Measurements from ENCODE around the gene CSGALNACT2.
"Not testable (repeated sequence)": the region's sequence is repeated elsewhere in the genome, so short reads cannot be mapped to it uniquely, and the experiment has no call there.

CSGALNACT2 gene

DNA sequence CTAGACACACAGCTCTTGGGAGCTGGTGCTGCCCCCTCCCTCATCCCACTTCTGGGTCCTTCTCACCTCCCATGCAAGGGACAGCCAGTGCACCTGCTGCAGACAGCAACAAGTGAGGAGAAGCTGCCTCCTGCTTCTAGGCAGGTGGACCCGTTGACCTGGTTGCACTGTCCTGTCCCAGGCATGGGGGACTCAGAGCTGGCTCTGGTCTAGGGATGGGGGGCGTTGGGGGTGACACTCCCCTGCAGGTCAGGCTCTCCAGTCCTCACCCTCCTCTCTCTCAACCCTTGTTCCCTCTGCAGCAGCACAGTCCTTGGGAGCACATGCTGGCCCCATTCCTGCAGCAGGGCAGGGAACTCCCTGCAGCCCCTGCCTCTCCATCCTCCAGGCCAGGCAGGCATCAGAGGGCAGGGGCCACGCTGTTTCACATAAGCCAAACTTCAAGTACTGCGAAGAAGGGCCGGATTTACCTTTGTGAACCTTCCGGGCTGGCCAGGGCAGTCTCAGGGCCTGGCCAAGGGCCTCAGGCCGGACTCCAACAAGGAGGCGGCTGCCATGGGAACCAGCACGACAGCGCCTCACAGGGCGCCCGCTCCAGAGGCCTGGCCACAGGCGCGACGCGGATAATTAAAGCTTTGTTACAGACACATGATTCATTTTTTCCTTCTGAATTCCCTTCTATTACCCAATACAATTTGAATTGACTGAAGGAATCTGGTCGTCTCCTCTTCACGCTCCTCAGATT lies 80.1 kb downstream of the CSGALNACT2 start:
- no peak for DNase-seq

DNA sequence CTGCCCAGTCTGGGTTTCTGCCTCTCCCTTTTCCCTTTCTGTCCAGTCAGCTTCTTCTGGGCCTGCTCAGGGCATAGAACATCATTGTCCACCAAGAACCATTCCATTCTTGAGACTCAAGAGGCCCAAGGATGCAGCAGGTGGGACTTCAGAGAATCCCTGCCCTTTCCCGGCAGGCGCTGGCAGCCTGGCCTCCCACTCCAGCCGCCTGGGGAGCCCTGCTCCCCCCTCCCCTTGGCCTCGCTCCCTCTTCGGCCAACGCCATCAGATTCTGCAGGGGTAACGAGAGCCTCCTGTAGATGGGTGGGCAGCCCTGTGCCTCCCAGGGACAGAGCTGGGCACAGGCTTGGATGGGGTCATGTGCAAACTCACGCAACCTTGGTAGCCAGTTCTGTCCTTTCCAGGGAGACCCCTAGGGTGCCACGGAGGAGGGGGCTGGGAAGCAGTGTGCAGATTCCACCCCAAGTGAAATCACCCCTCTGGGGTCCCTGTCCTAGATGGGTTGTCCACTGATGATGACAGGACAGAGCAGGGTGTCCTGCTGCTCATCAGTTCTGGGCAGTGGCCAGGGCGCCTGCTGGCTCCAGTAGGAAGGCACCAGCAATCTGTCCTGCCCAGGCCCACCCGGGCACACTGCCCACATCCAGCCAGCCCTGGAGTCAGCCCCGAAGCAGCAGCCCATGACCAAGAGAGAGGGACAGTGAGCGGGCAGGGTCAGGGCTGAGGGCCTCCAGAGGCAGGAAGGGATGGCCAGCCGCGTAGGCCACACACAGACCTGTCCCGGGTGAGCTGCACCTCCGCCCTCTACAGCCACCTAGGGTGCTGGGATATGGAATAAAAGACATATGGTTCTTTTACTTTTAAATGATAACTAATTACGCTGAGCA lies 80.9 kb downstream of the CSGALNACT2 start:
- DNase-seq = no peak

DNA sequence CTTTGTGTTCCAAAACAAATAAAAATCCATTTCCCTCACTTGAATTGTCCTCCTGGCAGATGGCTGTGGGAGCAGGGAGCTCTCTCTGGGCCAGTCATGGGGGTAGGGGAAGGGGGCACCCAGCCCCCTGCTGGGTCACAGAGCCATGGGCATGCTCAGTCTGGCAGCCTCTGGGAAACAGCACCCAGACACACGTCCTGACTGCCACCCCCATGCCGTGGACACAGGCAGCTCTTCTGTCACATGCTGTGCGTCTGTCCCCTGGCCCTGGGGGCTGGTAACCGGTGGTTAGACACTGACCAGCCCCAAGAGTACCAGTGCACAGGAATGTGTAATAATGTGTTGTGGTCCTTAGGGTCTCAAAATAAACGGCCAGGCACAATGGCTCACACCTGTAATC lies 81.6 kb downstream of the CSGALNACT2 start:
- DNase-seq = no peak

DNA sequence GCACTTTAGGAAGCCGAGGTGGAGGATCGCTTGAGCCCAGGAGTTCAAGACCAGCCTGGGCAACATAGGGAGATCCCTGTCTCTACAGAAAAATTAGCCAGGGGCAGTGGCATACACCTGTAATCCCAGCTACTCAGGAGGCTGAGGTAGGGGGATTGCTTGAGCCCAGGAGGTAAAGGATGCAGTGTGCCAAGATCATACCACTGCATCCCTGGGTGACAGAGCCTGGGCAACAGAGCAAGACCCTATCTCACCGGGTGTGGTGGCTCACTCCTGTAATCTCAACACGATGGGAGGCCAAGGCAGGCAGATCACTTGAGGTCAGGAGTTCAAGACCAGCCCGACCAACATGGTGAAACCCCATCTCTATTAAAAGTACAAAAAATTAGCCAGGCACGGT lies 82.0 kb downstream of the CSGALNACT2 start:
- DNase-seq = not testable (repeated sequence)

DNA sequence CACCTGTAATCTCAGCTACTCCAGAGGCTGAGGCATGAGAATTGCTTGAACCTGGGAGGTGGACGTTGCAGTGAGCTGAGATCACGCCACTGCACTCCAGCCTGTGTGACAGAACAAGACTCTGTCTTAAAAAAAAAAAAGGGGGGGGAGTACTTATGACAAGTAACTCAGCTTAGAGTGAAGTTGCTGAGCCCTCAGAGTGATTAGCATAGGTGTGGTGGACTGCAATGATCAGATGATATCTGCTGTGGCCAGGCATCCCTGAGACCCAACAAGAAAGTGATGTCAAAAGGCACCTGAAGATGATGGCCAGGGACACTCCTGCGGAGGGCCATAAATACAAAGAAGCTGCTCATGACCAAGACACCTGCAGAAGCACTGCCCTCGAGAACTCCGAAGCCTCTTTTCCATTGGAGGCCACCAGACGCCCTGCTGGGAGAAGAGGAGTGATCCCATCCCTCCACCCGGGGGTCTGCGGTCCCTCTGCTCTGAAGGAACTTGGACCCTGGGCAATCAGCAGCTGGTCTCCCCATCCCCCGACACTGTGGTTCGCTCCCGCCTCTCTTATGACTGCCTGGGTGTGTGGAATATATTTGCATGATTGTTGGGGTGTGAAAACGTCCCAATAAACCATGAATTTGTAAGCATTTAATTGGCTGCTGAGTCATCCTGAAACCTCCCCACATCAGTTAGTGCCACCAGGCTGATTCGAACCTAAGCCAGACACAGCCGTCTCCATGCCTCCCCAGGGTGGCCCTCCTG lies 82.6 kb downstream of the CSGALNACT2 start:
- DNase-seq = peak; percentile 42

DNA sequence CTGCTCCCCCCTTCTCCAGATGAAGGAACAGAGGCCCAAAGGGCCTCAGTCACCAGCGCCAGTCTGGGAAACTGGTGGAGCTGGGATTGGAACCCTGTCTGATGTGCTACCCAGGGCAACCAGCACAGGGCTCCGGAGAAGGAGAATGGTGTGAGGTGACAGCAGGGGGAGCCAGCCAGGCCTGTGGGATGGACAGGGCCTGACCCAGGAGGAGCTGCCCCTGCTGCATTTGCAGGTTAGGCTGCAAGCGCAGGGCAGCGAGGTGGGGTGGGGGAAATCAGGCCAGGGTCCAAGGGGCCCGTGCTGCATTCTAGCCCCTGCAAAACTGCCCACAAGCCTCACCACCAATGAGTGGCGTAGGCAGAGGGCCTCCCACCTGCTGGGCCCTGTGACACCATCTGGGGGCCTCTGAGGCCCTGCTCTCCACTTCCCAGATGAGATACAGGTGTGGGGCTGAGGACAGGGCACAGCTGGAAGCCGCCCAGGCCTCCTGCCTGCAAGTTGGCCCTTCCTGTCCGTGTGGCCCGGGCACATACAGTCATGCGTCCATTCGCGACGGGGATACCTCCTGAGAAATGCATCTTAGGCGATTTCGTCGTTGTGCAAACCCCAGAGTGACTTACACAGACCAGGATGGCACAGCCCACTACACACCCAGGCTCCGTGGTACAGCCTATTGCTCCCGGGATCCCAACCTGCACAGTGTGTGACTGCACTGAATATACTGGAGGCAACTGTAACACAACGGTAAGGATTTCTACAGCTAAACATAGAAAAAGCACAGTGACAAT lies 83.4 kb downstream of the CSGALNACT2 start:
- DNase-seq = no peak

DNA sequence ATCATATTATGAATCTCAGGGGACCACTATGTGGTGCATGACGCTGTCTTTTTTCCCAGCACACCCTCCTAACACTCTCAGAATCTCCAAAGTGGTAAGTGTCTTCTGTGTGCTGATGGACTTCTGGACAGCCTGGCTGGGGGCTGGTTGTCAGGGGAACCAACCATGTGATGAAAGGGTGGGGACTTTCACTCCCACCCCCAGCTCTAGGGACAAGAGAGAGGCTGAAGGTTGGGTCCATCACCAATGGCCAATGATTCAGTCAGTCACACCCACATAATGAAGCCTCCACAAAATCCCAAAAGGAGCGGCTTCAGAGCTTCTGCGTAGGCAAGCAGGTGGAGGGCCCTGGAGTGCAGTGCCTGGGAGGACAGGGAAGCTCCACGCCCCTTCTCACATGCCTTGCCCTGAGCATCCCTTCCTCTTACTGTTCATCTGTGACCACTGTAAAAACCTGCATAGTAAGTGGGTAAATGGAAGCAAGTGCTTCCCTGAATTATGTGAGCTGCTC lies 84.0 kb downstream of the CSGALNACT2 start:
- no peak for DNase-seq

DNA sequence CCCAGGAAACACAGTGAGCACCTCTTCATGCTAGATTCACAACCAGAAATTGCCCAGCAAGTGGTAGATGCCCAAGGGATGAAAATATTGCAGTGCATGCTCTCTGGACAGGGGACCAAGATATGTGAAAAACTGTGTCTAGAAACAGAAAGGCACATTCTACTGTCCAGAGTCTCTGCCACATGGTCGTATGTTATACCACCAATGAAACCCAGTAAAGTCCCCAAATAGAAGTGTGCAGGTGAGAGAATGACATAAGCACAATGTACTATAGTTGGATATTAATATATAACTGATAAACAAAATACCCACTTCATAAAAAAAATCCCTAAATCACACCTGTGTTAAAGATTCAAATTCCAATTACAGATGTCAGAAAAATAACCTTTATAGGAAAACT lies 84.8 kb downstream of the CSGALNACT2 start:
- no peak for DNase-seq

DNA sequence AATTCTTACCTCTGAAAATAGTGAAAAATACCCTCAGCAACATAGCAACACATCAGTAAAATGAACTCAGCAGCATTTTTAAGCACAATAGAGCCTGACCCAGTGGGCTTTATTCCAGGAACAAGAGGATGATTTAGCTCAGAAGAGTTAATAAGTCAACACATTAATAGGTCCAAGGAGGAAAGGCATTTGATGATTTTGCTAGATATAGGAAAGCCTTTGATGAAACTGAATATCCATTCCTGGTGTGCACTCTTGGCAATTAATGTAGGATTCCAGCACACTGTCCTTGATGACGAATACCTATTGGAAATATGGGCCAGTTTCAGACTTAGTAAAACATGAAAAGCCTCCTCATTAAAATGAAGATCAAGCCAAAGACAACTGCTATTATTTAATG lies 86.1 kb downstream of the CSGALNACT2 start:
- no peak for DNase-seq

DNA sequence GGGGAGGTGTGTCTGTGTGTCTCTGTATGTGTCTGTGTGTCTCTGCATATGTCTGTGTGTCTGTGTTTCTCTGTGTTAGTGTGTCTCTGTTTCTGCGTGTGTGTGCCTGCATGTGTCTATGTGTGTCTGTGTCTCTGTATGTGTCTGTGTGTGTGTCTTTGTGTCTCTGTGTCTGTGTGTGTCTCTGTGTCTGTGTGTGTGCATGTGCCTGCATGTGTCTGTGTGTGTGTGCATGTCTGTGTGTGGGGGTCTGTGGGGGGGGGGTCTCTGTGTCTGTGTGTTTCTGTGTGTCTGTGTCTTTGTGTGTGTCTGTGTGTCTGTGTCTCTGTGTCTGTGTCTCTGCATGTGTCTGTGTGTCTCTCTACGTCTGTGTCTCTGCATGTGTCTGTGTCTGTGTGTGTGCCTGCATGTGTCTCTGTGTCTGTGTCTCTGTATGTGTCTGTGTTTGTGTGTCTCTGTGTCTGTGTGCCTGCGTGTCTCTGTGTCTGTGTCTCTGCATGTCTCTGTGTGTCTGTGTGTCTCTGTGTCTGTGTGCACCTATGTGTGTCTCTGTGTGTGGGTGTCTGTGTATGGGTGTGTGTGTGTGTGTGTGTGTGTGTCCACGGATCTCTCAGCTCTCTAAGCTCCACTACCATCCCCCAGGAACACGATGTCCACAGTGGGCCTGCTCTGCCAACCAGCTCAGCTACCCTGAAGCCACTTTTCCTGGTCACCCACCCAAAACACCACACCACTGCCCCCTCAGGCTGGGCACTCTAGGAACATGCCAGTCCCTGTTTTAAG lies 87.0 kb downstream of the CSGALNACT2 start:
- DNase-seq = no peak

DNA sequence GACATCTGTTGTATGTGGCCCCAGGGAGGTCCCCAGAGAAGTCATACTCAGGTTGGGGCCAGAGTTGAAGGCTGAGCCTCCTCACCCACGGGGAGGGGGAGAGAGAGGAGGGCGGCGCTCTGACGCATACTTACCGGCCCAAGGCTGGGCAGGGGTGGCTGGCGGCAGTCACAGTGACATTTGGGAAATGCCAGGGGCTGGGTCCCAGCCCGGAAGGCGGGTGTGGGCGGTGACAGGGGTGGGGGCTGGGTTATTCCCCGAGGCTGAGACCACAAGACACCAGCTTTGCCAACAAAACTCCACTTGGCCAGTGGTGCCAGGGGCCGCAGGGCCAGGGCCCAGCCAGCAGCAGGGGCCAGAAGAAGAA lies 87.5 kb downstream of the CSGALNACT2 start:
- peak; percentile 24 for DNase-seq

DNA sequence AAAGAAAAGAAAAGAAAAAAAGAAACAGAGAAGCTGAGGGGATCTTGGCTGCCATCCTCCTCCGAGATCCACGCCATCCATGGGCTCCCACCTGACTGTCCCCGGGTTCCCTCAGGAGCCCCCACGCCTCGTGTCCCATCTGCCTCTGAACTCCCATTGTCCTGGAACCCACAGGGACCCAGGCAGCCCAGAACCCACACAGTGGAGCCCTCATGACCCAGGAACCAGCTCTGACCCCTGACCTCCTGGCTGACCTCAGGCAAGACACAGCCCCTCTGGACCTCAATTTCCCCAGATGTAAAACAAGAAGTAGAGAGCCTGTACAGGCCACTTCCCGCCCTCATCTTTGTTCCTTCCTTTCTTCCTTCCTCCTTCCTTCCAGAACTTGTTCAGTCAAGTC lies 88.2 kb downstream of the CSGALNACT2 start:
- DNase-seq = no peak

DNA sequence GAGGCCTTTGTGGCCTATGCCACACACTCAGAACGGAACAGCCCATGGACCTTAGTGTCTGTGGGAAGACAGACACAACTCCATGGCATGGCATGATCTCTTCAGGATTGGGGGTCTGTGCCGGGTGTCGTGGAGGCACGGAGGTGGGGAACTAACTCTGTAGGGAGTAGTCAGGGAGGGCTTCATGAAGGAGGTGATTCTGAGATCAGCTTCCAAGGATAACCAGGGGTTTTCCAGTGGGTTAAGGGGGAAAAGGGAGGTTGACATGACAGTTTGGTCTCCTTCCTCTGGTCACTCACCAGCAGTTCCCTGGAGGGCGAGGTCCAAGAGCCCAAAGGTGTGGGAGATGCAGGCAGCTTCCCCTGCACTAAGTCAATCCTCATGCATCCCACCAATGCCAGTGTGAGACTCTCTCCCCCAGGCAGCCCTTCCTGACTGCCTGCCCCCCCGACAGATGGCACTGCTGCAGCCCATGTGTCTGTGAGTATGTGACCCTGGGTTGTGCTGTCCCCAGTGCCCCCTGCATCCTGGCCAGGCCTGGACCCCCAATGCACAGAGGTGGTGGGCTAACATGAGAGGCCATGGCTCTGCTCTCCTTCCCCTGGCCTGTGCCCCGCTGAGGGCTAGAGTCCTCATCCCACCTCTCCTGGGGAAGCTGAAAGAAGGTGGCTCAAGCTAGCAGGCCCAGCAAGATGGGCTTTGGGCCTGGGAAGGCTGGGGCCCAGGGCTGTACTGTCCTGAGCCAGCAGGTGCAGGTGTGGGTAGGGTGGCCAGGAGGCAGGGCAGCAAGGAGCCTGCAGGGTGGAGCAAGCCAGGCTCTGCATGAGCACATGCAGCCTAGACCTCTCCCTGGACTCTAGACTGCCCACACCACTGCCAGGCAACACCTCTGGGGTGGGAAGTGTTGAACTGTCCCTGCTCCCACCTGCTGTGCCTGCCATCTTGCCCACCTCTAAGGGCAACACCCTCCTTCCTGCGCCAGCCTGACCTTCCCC lies 88.9 kb downstream of the CSGALNACT2 start:
- DNase-seq = no peak

DNA sequence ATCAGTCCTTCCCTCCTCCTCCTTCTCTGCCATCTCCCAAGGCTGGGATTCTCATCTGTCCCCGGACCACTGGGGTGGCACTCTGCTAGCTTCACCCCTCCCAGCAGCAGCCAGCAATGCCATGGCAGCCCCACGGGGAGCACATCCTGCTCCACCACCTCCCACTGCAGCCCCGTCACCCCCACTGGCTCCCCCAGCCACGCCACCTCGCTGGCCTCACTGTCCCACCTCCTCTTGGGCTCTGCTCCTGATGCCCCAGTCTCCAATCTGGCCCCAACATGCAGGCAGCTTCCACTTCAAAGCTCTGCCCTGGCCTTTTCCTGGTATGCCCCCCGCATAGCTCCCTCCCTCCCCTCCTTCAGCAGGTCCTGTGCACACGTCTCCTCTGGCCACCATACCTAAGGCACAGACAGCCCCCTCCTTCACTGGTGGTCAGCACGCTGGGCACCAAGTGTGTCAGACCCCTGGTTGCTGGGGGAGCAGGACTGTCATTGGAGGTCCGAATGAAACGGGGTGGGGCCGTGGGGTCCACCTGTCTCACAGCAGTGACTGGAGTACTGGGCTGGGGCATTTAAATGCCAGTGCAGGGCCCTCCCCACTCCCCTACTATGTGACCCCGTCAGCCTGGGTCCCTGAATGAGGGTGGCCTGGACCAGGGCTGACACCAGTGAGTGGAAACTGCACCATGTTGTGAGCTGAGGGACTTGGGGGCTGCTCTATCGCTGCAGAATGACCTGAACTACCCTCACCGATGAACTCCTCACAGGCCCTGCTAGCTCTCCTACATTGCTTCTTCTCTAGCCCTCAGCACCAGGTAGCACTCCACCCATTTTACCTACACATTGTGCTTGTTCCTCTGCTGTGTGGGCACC lies 89.9 kb downstream of the CSGALNACT2 start:
- DNase-seq = no peak

DNA sequence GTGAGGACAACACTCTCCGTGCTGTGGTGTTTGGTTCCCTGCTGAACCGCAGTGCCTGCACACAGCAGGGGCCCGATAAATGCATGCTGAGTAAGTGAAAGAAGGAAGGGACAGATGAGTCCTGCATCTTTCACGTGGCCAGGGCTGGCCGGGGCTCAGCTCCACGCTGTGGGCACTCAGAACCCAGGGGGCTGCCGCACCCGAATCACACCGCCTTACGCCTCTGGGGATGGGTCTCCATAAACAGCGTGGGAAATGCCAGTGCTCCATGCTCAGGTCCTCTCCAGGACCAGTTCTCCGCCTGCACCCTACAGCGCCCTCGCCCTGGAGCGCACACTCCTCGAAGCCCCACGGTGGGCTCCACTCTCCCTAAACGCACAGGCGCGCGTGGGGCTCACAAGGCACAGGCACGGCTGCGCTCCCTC lies 90.5 kb downstream of the CSGALNACT2 start:
- no peak for DNase-seq

DNA sequence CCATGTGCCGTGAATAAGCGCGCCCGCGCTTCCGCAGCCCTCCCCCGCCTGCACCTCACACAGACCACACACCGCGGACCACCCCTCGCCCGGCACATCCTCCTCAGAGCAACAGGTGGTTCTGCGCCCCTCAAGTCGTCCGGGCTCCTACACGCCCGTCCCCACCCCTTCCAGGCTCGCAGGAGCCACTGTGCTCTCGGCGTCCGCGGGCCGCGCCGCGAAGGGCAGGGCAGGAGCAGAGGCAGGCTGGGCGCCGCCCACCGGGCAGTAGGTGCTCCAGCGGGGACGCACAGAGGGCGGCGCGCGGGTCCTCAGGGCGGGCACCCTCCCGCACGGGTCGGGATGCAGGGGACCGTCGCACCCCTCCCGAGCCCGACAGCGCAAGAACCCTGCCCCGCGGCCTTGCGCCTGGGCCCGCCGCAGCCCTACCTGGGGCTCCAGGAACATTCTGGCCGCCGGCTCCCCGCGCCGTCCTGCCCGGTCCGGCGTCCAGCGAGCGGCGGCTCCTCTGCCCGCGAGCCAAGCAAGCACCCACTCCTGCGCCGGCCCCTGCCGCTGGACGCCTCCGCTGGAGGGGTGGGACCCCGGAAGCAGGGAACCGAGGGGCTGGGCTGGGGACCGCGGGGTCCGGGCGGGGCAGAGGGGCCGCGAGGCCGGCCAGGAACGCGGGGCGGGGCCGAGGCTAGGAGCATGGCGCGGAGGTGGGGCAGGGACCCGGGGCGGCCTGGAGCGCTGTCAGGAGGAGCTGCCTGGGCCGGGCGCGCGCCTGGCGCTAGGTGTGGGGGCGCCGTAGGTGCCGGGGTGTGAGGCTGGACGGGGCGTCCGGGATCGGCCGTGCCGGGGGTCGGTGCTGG lies 91.2 kb downstream of the CSGALNACT2 start:
- no peak for DNase-seq

DNA sequence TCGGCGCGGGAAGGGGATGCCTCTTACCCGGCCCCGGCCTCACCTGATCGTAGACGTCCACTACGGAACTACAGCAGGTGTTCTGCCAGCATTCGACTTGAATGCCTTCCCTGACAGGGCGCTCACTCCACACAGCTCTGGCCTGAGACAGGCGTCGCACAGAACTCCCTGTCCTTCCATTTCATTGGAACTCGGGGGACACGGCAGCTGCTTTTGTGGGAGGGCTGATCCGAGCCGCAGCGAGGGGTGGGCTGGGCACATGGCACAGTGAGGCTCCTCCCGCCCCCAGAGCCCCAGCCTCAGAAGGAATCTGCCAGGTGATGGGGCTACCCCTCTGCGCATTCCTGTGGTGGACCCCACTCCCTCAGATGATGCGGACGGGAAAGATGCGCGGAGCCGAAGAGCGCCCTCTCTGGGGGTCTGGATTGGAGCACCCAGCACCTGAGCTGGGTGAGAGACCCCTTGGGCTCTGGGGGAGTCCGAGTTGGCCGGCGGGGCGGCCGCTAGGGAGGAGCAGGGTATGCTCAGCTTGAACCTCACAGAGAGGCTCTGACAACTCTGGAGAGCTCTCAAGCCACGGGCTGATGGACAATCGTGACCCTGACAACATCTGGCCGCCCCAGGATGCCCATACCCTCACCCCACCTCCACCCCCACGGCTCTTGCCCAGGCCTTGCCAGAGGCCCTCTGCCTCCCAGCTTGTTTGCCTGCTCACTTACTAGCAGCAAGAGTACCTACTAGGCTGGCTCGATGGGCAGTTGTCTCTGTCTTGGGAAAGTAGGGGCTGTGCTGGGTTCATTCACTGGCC lies 92.1 kb downstream of the CSGALNACT2 start:
- no peak for DNase-seq

All from activated CD4-positive, alpha-beta T cell treated with anti-CD3 and anti-CD28 coated beads, Interleukin-2, amount 50 U/mL, for 16 hours (primary cell).